ENCODE data around the gene CNMD. TPM values are rescaled to one million over a fixed set of nuclear protein-coding genes. Genes with fewer than 3 reads are reported as not detected.

CNMD gene
- total and polyA plus RNA-seq, 2 of the 4 experiments (the other 2 are of a cell fraction): not detected

- Histone ChIP-seq H3K9ac (ENCODE audit: low read depth, low read length) (no peak overlapping the region), H3K23ac (ENCODE audit: low read depth, low read length) (no peak overlapping the region), H3K4me3 (ENCODE audit: insufficient read depth, low read depth, low read length) (no peak overlapping the region), H3K9me1 (ENCODE audit: insufficient read depth, low read length) (no peaks in the 10 kb centered on the region), H3K14ac (replicated peaks; ENCODE audit: low read depth, low read length) (no peak overlapping the region), H4K8ac (ENCODE audit: low read depth in 2 of 2, low read length in 2 of 2) (no peak overlapping the region), H4K91ac (ENCODE audit: insufficient read depth, low read depth, low read length) (no peak overlapping the region), H2AK5ac (ENCODE audit: low read depth, low read length) (no peak overlapping the region), H2AK9ac (replicated peaks; ENCODE audit: low read depth, low read length, poor library complexity) (no peak overlapping the region), H3K4me2 (ENCODE audit: low read depth, low read length) (no peak overlapping the region), H2BK120ac (ENCODE audit: low read depth, low read length) (no peak overlapping the region), H2AFZ (replicated peaks; ENCODE audit: low read length, poor library complexity) (no peak overlapping the region), H3K4me1 (ENCODE audit: control insufficient read depth, insufficient read depth, low read length) (no peaks in the 10 kb centered on the region), H2BK20ac (ENCODE audit: low read depth, low read length) (no peak overlapping the region), H2BK5ac (ENCODE audit: low read depth, low read length, poor library complexity, severe bottlenecking) (no peak overlapping the region), H2BK15ac (ENCODE audit: low read depth, low read length) (no peak overlapping the region), H4K20me1 (ENCODE audit: insufficient read depth, low read length) (no peaks in the 10 kb centered on the region), H3K4ac (ENCODE audit: low read depth, low read length) (no peak overlapping the region), H3K27ac (ENCODE audit: insufficient read depth, low read length) (no peak overlapping the region), H3K36me3 (ENCODE audit: control insufficient read depth, insufficient read depth, low read length) (0 out of 2 replicates have a peak, but pooled peaks cover under 1% of the 10 kb centered on the region), H4K5ac (ENCODE audit: low read depth, low read length) (no peak overlapping the region), H3K27me3 (ENCODE audit: control insufficient read depth, insufficient read depth, low read length) (no peaks in the 10 kb centered on the region), H3K9me3 (ENCODE audit: control insufficient read depth, insufficient read depth, low read length) (no peaks in the 10 kb centered on the region), H3K18ac (ENCODE audit: low read depth, low read length) (no peak overlapping the region), H3K79me1 (ENCODE audit: low read depth in 1 of 2, low read length in 2 of 2) (no peaks in the 10 kb centered on the region), H3K56ac (ENCODE audit: extremely low read depth, insufficient read depth, low read length) (no peak overlapping the region)
- TF ChIP-seq MAZ (IDR thresholded peaks at IDR 0.05; ENCODE audit: borderline replicate concordance, low read depth, low read length): no peak
- TF ChIP-seq, protein P1, sequence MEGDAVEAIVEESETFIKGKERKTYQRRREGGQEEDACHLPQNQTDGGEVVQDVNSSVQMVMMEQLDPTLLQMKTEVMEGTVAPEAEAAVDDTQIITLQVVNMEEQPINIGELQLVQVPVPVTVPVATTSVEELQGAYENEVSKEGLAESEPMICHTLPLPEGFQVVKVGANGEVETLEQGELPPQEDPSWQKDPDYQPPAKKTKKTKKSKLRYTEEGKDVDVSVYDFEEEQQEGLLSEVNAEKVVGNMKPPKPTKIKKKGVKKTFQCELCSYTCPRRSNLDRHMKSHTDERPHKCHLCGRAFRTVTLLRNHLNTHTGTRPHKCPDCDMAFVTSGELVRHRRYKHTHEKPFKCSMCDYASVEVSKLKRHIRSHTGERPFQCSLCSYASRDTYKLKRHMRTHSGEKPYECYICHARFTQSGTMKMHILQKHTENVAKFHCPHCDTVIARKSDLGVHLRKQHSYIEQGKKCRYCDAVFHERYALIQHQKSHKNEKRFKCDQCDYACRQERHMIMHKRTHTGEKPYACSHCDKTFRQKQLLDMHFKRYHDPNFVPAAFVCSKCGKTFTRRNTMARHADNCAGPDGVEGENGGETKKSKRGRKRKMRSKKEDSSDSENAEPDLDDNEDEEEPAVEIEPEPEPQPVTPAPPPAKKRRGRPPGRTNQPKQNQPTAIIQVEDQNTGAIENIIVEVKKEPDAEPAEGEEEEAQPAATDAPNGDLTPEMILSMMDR (conservative IDR thresholded peaks at IDR 0.05; ENCODE audit: low read depth, low read length): no peak
- TF ChIP-seq CEBPB (IDR thresholded peaks at IDR 0.05; ENCODE audit: low read depth, low read length): no peak
- TF ChIP-seq POLR2A (IDR thresholded peaks at IDR 0.05; ENCODE audit: low read depth, low read length): no peak
- TF ChIP-seq RFX5 (IDR thresholded peaks at IDR 0.05; ENCODE audit: low read depth, low read length): no peak
- ChIA-PET CTCF (interaction anchor here (0.6 kb wide), 1 partner anchor 38 kb away, joined by 3 read pairs; no protein-coding TSS in a partner anchor), POLR2A (ENCODE audit: unreplicated experiment) (no interaction called here)
- intact Hi-C loops (cut with micrococcal nuclease): no loop called here
- WGBS, 2 experiments (ENCODE audit: extremely low coverage in 2 of 2, insufficient read length in 1 of 2): no CpG with 5 or more reads among the region's 6 CpGs
- DNase-seq (no peak), ATAC-seq (ENCODE audit: low read depth) (no peak)
- dilution Hi-C loops (cut with HindIII; ENCODE audit: low sequenced_read_pairs, unreplicated experiment): no loop called here
- no TSS peak for BruUV-seq (replicated peaks)
- in situ Hi-C loops (cut with MboI; ENCODE audit: low sequenced_read_pairs): no loop called here
Observed at GRCh38 chr13:52703482-52703881, 36.1 kb downstream of the CNMD start.
